ENCODE results near the gene MBP. TPM values are rescaled to one million over a fixed set of nuclear protein-coding genes. Genes with fewer than 3 reads are reported as not detected.

MBP gene
- total and polyA plus RNA-seq, 2 donors (not counting 3 experiments of a cell fraction or from before 2014, with no cell fraction given) = 1.7 to 2.3 TPM

DNA sequence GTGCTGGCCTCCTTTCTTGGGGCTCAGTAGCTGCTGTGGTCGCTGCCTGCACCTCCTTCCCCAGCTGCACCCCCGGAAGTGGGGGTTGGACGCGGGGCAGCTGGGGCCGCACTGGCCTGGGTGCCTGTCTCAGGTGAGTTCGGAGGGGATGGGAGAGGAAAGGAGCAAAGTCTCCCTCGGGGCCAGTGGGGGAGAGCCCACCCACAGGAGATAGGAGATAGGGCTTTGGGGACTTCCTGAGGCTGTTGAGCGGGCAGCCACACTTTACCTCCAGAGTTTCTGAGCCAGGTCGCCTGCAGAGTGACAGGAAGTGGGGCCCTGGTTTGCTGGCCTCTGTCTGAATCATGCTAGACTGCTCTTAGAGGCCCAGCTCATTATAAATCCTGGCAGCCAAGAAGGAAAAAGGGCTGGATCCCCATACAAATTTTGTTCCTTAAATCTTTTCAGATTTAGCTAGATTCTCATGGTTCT, 8.1 kb downstream of the MBP start:
- no peak for TF ChIP-seq POLR2A (IDR thresholded peaks at IDR 0.05; ENCODE audit: low read depth, low read length)
- no peak for TF ChIP-seq JUN (IDR thresholded peaks at IDR 0.05; ENCODE audit: borderline replicate concordance, insufficient read depth, insufficient read length, low read depth)
- TF ChIP-seq FOS (IDR thresholded peaks at IDR 0.05; ENCODE audit: borderline replicate concordance, insufficient read depth, low read length) = no peak
- no peak for TF ChIP-seq MAX (IDR thresholded peaks at IDR 0.05; ENCODE audit: insufficient read depth, insufficient read length)
- TF ChIP-seq MYC (IDR thresholded peaks at IDR 0.05; ENCODE audit: low read depth, low read length) = no peak
- TF ChIP-seq GATA2 (IDR thresholded peaks at IDR 0.05; ENCODE audit: insufficient read depth, insufficient read length, low read depth, low read length) = no peak
- TF ChIP-seq, protein P1, sequence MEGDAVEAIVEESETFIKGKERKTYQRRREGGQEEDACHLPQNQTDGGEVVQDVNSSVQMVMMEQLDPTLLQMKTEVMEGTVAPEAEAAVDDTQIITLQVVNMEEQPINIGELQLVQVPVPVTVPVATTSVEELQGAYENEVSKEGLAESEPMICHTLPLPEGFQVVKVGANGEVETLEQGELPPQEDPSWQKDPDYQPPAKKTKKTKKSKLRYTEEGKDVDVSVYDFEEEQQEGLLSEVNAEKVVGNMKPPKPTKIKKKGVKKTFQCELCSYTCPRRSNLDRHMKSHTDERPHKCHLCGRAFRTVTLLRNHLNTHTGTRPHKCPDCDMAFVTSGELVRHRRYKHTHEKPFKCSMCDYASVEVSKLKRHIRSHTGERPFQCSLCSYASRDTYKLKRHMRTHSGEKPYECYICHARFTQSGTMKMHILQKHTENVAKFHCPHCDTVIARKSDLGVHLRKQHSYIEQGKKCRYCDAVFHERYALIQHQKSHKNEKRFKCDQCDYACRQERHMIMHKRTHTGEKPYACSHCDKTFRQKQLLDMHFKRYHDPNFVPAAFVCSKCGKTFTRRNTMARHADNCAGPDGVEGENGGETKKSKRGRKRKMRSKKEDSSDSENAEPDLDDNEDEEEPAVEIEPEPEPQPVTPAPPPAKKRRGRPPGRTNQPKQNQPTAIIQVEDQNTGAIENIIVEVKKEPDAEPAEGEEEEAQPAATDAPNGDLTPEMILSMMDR (IDR thresholded peaks at IDR 0.05; ENCODE audit: extremely low read depth in 1 of 2, insufficient read depth in 1 of 2, low read depth in 1 of 2, low read length in 2 of 2) = no peak
- no peak for TF ChIP-seq POLR2AphosphoS5 (IDR thresholded peaks at IDR 0.05; ENCODE audit: insufficient read depth, low read depth, low read length)
- no peak for TF ChIP-seq EZH2 (IDR thresholded peaks at IDR 0.05; ENCODE audit: borderline replicate concordance, low read depth, low read length, severe bottlenecking)
- H3K4me1 ChIP-seq (ENCODE audit: control insufficient read depth, extremely low read depth, insufficient read depth, low read length) = peaks cover 3% of the 10 kb centered on the region
- no peak overlapping the region for H2AFZ ChIP-seq (ENCODE audit: low read depth, low read length)
- no peaks in the 10 kb centered on the region for H3K36me3 ChIP-seq (ENCODE audit: control insufficient read depth in 2 of 2, extremely low read depth in 1 of 2, insufficient read depth in 2 of 2, low read length in 2 of 2)
- no peak overlapping the region for H3K4me3 ChIP-seq (replicated peaks in 1 of 3; ENCODE audit: insufficient read depth in 1 of 3, low read depth in 1 of 3, low read length in 3 of 3)
- no peaks in the 10 kb centered on the region for H3K27me3 ChIP-seq (ENCODE audit: control insufficient read depth in 2 of 2, insufficient read depth in 2 of 2, low read length in 2 of 2)
- no peaks in the 10 kb centered on the region for H3K79me2 ChIP-seq (ENCODE audit: control insufficient read depth, insufficient read depth, low read length)
- FAIRE-seq (no peak), DNase-seq (ENCODE audit: low read depth, low spot score) (no peak)
- POLR2A ChIA-PET = no interaction called here
- no peaks in the 10 kb centered on the region for H3K9me3 ChIP-seq (replicated peaks; ENCODE audit: control insufficient read depth, insufficient read depth, low read length)
- intact Hi-C loops (cut with micrococcal nuclease) = no loop called here
- BruUV-seq (replicated peaks) = no TSS peak
- H3K9ac ChIP-seq (replicated peaks; ENCODE audit: extremely low read depth, insufficient read depth, low read length) = no peak overlapping the region
- dilution Hi-C loops (cut with MboI; ENCODE audit: extremely low pct_ligation_motif_present, low sequenced_read_pairs) = no loop called here
- CTCF ChIA-PET = interaction anchor here (1.5 to 2.9 kb wide), 4 partner anchors 10 to 87 kb away, joined by 4 to 6 read pairs (median 4); no protein-coding TSS in a partner anchor
- H4K20me1 ChIP-seq (replicated peaks; ENCODE audit: control insufficient read depth, extremely low read depth, insufficient read depth, low read length) = no peaks in the 10 kb centered on the region
- no peaks in the 10 kb centered on the region for H3K9me1 ChIP-seq (replicated peaks; ENCODE audit: control insufficient read depth, extremely low read depth, insufficient read depth, low read length)
- no peak overlapping the region for H3K4me2 ChIP-seq (ENCODE audit: insufficient read depth, low read length)
- H3K27ac ChIP-seq (ENCODE audit: insufficient read depth, low read depth, low read length) = no peak overlapping the region

Measured in endothelial cell of umbilical vein (primary cell).